Ascending aorta (tissue), 2 donors: Measurements from ENCODE around the gene POU2AF3. TPM values are rescaled to one million over a fixed set of nuclear protein-coding genes. Genes with fewer than 3 reads are reported as not detected.
A peak's percentile ranks its signal among the peaks of the same experiment; 100 is the strongest.
"Not testable (repeated sequence)": the region's sequence is repeated elsewhere in the genome, so short reads cannot be mapped to it uniquely, and the experiment has no call there.

ENCODE experiments used
- DNase-seq, 2 donors: peaks; one replicate each; pipeline ENCODE4 v3.0.0-alpha.2; 2019; ENCODE audit warnings: low spot score in 2 of 2
- H3K27ac ChIP-seq, 2 donors: fragments of 200-600 bp; sonication (generic); one replicate each; pipeline ENCODE4 v1.5.1; 2016 to 2017; ENCODE audit warnings: mild to moderate bottlenecking in 1 of 2
- H3K27me3 ChIP-seq: fragments of 200-600 bp; sonication (generic); one replicate; pipeline ENCODE4 v1.5.1; 2017
- H3K36me3 ChIP-seq, 2 donors: fragments of 200-600 bp; sonication (generic); one replicate each; pipeline ENCODE4 v1.5.1; 2016
- H3K4me1 ChIP-seq, 2 donors: fragments of 200-600 bp; sonication (generic); one replicate each; pipeline ENCODE4 v1.5.1; 2016 to 2017; ENCODE audit warnings: mild to moderate bottlenecking in 1 of 2
- H3K4me3 ChIP-seq, 2 donors: fragments of 200-600 bp; sonication (generic); one replicate each; pipeline ENCODE4 v1.5.1; 2016 to 2017; ENCODE audit warnings: mild to moderate bottlenecking in 1 of 2
- H3K9me3 ChIP-seq, 2 donors: fragments of 200-600 bp; sonication (generic); one replicate each; pipeline ENCODE4 v1.5.1; 2016
- CTCF ChIP-seq, 3 experiments: fragments of 200-600 bp in 2 of 3; fragments of 450-650 bp in 1 of 3; sonication (generic) in 2 of 3; IDR thresholded peaks; one replicate each; pipeline ENCODE4 v1.5.1; 2016 to 2019; ENCODE audit warnings: antibody characterized with exemption in 3 of 3, mild to moderate bottlenecking in 1 of 3, moderate library complexity in 1 of 3
- intact Hi-C: fragments of 100-400 bp; cut with DNase I; formaldehyde crosslinking; loops from one replicate; pipeline ENCODE4 v1.15.1; 2023
- total RNA-seq: library from RNA; depleted of rRNA; stranded (reverse); fragments of >200 nt; gene quantifications from one replicate; pipeline ENCODE4 v1.1.0, GENCODE V29; 2016

Gene POU2AF3
- total RNA-seq, 1 donor from 2014 or later: not detected

DNA sequence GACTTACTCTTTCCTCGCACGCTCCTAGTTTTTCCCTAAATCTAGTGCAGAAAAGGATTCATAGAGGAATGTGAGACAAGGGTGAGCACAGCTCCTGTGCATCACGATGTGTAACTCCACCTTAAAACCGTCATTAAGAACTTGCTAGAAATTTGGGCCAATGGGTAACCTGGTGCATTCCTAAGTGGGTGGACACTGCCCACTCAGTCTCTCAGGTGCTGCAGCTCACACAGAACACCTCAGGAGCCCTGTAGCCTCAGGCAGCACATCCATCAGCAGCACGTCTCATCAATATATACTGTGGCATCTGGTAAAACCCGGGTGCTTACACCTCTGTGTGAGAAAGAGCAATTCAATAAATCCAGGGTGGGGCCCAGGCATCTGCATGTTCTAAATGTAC, 12.4 kb downstream of the POU2AF3 start:
- no peaks in the 10 kb centered on the region for H3K36me3 ChIP-seq
- intact Hi-C loops: no loop called here
- no peak for TF ChIP-seq CTCF (IDR thresholded peaks at IDR 0.05)

DNA sequence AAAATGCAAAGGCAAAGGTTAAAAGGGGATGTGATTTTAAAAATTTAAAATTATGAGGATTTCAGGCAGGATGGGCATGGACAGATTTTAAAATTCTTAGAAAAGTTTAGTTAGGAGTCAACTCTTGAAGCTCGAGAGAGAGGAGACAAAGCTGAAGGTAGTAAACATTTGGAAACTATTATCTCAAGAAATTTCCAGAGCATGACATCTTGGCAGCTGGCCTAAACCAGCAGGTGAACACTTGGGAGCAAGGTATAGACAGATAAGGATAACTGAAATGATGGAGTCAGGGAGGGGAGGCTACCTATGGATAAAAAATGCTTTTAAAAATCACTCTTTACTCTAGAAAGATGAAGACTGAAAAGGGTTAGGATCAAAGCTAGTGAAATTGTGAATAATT, 13.7 kb downstream of the POU2AF3 start:
- H3K27ac ChIP-seq: no peak overlapping the region
- TF ChIP-seq CTCF (IDR thresholded peaks at IDR 0.05): no peak
- intact Hi-C loops: no loop called here
- no peaks in the 10 kb centered on the region for H3K27me3 ChIP-seq
- H3K4me1 ChIP-seq: no peaks in the 10 kb centered on the region
- DNase-seq: no peak
- H3K9me3 ChIP-seq: no peaks in the 10 kb centered on the region
- H3K4me3 ChIP-seq: no peak overlapping the region
- no peaks in the 10 kb centered on the region for H3K36me3 ChIP-seq

More for the DNA sequence above, 12.4 kb downstream of the POU2AF3 start:
- Histone ChIP-seq H3K9me3 (no peaks in the 10 kb centered on the region), H3K27me3 (no peaks in the 10 kb centered on the region), H3K4me1 (no peaks in the 10 kb centered on the region), H3K27ac (no peak overlapping the region), H3K4me3 (no peak overlapping the region)
- no peak for DNase-seq

- Histone ChIP-seq H3K4me1 (peaks cover 0 to 12% of the 10 kb centered on the region in 2 donors), H3K27ac (no peak overlapping the region), H3K27me3 (no peaks in the 10 kb centered on the region), H3K36me3 (no peaks in the 10 kb centered on the region), H3K9me3 (no peaks in the 10 kb centered on the region), H3K4me3 (no peak overlapping the region)
- intact Hi-C loops: no loop called here
- DNase-seq: no peak
- TF ChIP-seq CTCF (IDR thresholded peaks at IDR 0.05): no peak
These were observed 20.9 kb downstream of the POU2AF3 start for GRCh38 chr11:111319296-111319695.

DNA sequence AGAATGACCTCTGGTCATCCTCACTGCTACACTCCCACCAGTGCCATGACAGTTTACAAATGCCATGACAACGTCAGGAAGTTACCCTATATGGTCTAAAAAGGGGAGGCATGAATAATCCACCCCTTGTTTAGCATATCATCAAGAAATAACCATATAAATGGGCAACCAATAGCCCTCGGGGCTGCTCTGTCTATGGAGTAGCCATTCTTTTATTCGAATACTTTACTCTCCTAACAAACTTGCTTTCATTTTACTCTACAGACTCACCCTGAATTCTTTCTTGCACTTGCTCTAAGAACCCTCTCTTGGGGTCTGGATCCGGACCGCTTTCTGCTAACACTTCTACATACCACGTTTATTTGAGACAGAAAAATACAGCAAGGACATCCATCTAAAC, 21.9 kb downstream of the POU2AF3 start:
- H3K9me3 ChIP-seq, H3K27me3 ChIP-seq, DNase-seq, H3K36me3 ChIP-seq, H3K4me3 ChIP-seq: not testable (repeated sequence)
- peak overlapping the region; percentile 25 to 39 for H3K27ac ChIP-seq
- intact Hi-C loops: loop anchor here (5.0 to 10.0 kb wide), 3 partner anchors 115 to 1318 kb away; no protein-coding TSS in a partner anchor
- H3K4me1 ChIP-seq: peaks cover 4 to 19% of the 10 kb centered on the region in 2 donors

DNA sequence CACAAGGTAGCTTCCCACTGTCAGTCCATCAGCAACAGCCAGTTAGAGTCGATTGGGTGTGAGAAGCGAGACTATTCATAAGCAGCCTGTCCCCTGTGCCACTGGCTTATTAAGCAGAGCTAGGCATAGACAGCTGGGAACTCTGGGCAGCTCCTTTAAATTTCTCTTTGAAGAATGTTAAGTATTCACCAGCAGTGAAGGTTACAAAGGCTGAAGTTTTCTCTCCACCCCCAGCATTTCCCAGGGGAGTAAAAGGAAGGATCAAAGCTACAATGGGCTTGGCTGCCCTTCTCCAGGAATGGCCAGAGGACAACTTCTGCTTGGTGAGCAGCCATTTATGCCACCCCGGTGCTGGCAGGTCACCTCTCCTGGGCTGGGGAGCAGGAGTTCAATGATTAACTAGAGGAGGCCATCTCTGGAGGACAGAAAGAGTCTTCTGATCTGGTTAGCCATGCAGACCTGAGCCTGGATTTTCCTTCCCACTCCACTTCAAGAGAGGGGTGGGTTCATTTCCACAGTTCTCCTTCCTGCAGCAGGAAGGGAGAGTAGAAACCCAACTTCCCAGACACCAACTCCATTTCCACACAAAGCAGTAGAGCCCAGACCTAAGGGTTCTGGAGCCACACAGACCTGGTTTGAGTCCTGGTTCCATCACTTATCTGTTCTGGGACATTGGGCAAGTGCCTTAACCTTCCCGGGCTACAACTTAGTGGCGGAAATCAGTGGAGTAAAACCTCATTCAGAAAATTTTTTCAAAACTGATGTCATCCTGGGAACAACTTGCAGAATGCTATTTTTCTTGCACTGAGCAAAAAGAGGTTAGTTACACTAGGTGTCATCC, 22.6 kb downstream of the POU2AF3 start:
- Histone ChIP-seq H3K36me3 (no peaks in the 10 kb centered on the region), H3K27me3 (no peaks in the 10 kb centered on the region), H3K27ac (peak overlapping the region; percentile 25 to 39), H3K4me3 (no peak overlapping the region), H3K9me3 (no peaks in the 10 kb centered on the region), H3K4me1 (peaks cover 6 to 25% of the 10 kb centered on the region in 2 donors)
- TF ChIP-seq CTCF (IDR thresholded peaks at IDR 0.05): no peak
- no peak for DNase-seq
- intact Hi-C loops: loop anchor here (5.0 to 10.0 kb wide), 3 partner anchors 116 to 1319 kb away; no protein-coding TSS in a partner anchor

GRCh38 chr11:111322534-111322933, 24.2 kb downstream of the POU2AF3 start:
- DNase-seq: no peak
- intact Hi-C loops: loop anchor here (5.0 to 10.0 kb wide), 3 partner anchors 118 to 1320 kb away; no protein-coding TSS in a partner anchor
- TF ChIP-seq CTCF (IDR thresholded peaks at IDR 0.05): no peak
- Histone ChIP-seq H3K4me3 (no peak overlapping the region), H3K27me3 (no peaks in the 10 kb centered on the region), H3K9me3 (no peaks in the 10 kb centered on the region), H3K36me3 (no peaks in the 10 kb centered on the region), H3K27ac (no peak overlapping the region), H3K4me1 (peaks cover 9 to 30% of the 10 kb centered on the region in 2 donors)
